Measurements from ENCODE around the gene KIF1C. TPM values are rescaled to one million over a fixed set of nuclear protein-coding genes. Genes with fewer than 3 reads are reported as not detected.

Gene KIF1C
- total RNA-seq, 1 experiment from 2014 or later: 95.9 TPM

DNA sequence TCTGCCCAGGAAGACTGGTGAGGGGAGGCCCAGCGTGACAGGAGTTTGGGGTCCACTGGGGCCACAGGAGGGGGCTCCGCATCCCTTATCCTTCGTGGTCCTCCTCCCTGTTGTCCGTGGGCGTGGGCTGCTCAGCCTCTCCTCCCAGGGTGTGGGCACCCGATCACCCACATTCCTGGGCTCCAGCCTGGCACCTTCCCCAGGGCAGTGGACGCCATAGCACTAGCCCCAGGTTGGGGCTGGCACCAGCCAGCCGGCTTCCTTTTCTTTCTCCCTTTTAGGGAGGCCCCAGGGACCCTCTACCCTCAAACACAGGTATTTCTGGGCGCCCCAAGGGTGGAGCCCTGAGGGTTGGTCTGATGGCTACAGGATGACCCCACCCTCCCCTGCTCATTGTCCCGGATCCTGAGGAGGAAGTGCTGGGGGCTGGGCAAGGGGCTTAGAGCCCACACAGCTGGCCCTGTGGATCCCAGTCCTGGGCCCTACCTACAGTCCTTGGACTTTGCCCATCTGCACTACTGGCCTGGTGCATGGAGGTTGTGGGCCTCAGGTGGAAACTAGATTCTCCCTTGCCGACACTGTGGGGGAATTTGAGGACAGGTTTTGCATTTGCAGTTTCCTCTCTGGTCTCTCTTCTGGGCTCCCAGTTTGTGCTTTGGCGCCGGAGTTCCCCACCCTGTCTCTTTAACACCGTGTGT, 1.1 kb downstream of the KIF1C start:
- ChIA-PET POLR2A (ENCODE audit: low non-redundant PET) (no interaction called here), CTCF (no interaction called here)
- peaks cover 6% of the 10 kb centered on the region for H3K36me3 ChIP-seq (ENCODE audit: insufficient read depth, low read length, poor library complexity, severe bottlenecking)
- no peak for DNase-seq (ENCODE audit: low spot score)
- no TSS peak for BruUV-seq (replicated peaks)
- peaks cover 28% of the 10 kb centered on the region for H3K4me1 ChIP-seq (ENCODE audit: insufficient read depth, low read length, poor library complexity, severe bottlenecking)
- H3K9me3 ChIP-seq (ENCODE audit: low read depth, low read length, poor library complexity, severe bottlenecking): no peaks in the 10 kb centered on the region
- intact Hi-C loops (cut with micrococcal nuclease; ENCODE audit: unreplicated experiment): no loop called here
- TF ChIP-seq, protein P1, sequence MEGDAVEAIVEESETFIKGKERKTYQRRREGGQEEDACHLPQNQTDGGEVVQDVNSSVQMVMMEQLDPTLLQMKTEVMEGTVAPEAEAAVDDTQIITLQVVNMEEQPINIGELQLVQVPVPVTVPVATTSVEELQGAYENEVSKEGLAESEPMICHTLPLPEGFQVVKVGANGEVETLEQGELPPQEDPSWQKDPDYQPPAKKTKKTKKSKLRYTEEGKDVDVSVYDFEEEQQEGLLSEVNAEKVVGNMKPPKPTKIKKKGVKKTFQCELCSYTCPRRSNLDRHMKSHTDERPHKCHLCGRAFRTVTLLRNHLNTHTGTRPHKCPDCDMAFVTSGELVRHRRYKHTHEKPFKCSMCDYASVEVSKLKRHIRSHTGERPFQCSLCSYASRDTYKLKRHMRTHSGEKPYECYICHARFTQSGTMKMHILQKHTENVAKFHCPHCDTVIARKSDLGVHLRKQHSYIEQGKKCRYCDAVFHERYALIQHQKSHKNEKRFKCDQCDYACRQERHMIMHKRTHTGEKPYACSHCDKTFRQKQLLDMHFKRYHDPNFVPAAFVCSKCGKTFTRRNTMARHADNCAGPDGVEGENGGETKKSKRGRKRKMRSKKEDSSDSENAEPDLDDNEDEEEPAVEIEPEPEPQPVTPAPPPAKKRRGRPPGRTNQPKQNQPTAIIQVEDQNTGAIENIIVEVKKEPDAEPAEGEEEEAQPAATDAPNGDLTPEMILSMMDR (conservative IDR thresholded peaks at IDR 0.05; ENCODE audit: low read depth, low read length): no peak
- no peak for TF ChIP-seq EZH2 (IDR thresholded peaks at IDR 0.05; ENCODE audit: borderline replicate concordance, low read depth, low read length, poor library complexity, severe bottlenecking)
- peak overlapping the region; percentile 92 for H3K27ac ChIP-seq (ENCODE audit: low read depth, low read length, poor library complexity, severe bottlenecking)
- no peaks in the 10 kb centered on the region for H3K27me3 ChIP-seq (replicated peaks; ENCODE audit: insufficient read depth, low read depth, low read length, poor library complexity)
- H3K4me3 ChIP-seq (ENCODE audit: low read depth, low read length, poor library complexity, severe bottlenecking): peak overlapping the region; percentile 93

DNA sequence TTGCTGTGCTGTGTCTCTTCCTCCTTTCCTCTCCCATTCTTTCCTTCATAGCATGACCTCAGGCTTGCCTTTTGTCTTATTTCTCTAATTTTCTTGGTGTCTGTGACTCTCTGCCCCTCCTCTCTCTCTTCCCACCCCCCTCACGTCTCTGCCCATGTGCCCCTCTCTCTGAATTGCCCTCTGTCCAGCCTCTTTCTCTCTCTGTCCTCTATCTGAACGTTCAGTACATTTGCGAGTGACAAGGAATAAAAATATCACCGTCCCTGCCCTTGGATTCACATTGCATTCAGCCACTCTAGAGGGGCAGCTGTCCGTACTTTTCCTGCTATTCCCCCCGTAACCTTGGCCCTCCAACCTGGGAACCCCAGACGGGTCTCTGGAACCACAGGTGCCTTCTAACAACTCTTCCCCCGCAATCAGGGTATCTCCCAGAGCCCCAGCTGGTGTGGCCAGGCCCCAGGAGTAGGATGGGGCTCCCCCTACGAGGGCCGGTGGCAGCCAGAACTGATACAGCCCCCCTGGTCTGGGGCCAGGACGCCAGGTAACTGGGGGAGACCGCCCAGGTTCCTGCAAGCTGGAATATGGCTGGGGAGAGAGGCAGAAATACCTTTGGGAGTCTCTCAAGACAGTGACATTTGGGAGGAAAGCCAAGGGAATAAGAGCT, 1.8 kb downstream of the KIF1C start:
- Histone ChIP-seq H3K27me3 (replicated peaks; ENCODE audit: insufficient read depth, low read depth, low read length, poor library complexity) (no peaks in the 10 kb centered on the region), H3K4me1 (ENCODE audit: insufficient read depth, low read length, poor library complexity, severe bottlenecking) (peaks cover 23% of the 10 kb centered on the region), H3K27ac (ENCODE audit: low read depth, low read length, poor library complexity, severe bottlenecking) (peak overlapping the region; percentile 92), H3K4me3 (ENCODE audit: low read depth, low read length, poor library complexity, severe bottlenecking) (peak overlapping the region; percentile 93), H3K36me3 (ENCODE audit: insufficient read depth, low read length, poor library complexity, severe bottlenecking) (peaks cover 13% of the 10 kb centered on the region), H3K9me3 (ENCODE audit: low read depth, low read length, poor library complexity, severe bottlenecking) (no peaks in the 10 kb centered on the region)
- DNase-seq (ENCODE audit: low spot score): no peak
- ChIA-PET POLR2A (ENCODE audit: low non-redundant PET) (no interaction called here), CTCF (interaction anchor here (0.6 kb wide), 1 partner anchor 28 kb away, joined by 7 read pairs; no protein-coding TSS in a partner anchor)
- TF ChIP-seq, protein P1 (conservative IDR thresholded peaks at IDR 0.05; ENCODE audit: low read depth, low read length): no peak
- no peak for TF ChIP-seq EZH2 (IDR thresholded peaks at IDR 0.05; ENCODE audit: borderline replicate concordance, low read depth, low read length, poor library complexity, severe bottlenecking)
- intact Hi-C loops (cut with micrococcal nuclease; ENCODE audit: unreplicated experiment): no loop called here
- TSS peak; percentile 73 for BruUV-seq (replicated peaks)

DNA sequence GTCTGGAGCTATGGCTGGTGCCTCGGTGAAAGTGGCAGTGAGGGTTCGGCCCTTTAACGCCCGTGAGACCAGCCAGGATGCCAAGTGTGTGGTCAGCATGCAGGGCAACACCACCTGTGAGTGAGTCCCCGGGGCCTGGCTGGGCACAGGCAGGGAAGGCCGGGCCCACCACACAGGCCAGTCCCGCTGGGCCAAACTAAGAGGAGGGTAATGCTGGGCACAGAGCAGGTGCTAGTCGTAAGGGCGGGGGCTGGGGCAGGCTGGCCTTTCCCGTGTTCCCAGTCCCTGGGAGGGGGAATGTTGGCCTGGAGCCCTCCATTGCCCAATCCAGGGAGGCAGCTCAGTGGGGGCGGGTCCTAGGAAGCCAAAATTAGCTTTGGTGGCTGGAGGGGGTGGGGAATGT, 2.5 kb downstream of the KIF1C start:
- no TSS peak for BruUV-seq (replicated peaks)

More for the DNA sequence above, 2.5 kb downstream of the KIF1C start:
- no peaks in the 10 kb centered on the region for H3K9me3 ChIP-seq (ENCODE audit: low read depth, low read length, poor library complexity, severe bottlenecking)
- H3K27me3 ChIP-seq (replicated peaks; ENCODE audit: insufficient read depth, low read depth, low read length, poor library complexity): no peaks in the 10 kb centered on the region
- no peak for TF ChIP-seq EZH2 (IDR thresholded peaks at IDR 0.05; ENCODE audit: borderline replicate concordance, low read depth, low read length, poor library complexity, severe bottlenecking)
- TF ChIP-seq, protein P1 (conservative IDR thresholded peaks at IDR 0.05; ENCODE audit: low read depth, low read length): no peak
- H3K36me3 ChIP-seq (ENCODE audit: insufficient read depth, low read length, poor library complexity, severe bottlenecking): peaks cover 20% of the 10 kb centered on the region
- H3K27ac ChIP-seq (ENCODE audit: low read depth, low read length, poor library complexity, severe bottlenecking): no peak overlapping the region
- ChIA-PET CTCF (interaction anchor here (0.6 kb wide), 1 partner anchor 29 kb away, joined by 7 read pairs; no protein-coding TSS in a partner anchor), POLR2A (ENCODE audit: low non-redundant PET) (no interaction called here)
- H3K4me1 ChIP-seq (ENCODE audit: insufficient read depth, low read length, poor library complexity, severe bottlenecking): peaks cover 23% of the 10 kb centered on the region
- H3K4me3 ChIP-seq (ENCODE audit: low read depth, low read length, poor library complexity, severe bottlenecking): no peak overlapping the region
- intact Hi-C loops (cut with micrococcal nuclease; ENCODE audit: unreplicated experiment): no loop called here
- no peak for DNase-seq (ENCODE audit: low spot score)
